Occipital lobe (tissue), 2 donors: ENCODE results near the gene SMAGP. TPM values are rescaled to one million over a fixed set of nuclear protein-coding genes. Genes with fewer than 3 reads are reported as not detected.
A peak's percentile ranks its signal among the peaks of the same experiment; 100 is the strongest.
"Not testable (repeated sequence)": the region's sequence is repeated elsewhere in the genome, so short reads cannot be mapped to it uniquely, and the experiment has no call there.

ENCODE experiments used
- DNase-seq: peaks from one replicate; lab custom pipeline; 2025; lab: John Stamatoyannopoulos, UW
- total RNA-seq: library from RNA; depleted of rRNA; stranded (reverse); fragments of >200 nt; gene quantifications from one replicate; pipeline ENCODE4 v1.2.3, GENCODE V29; 2014

The SMAGP gene
- total RNA-seq, 1 donor from 2014 or later, result 3.1 TPM

GRCh38 chr12:51225771-51226170 lies 44.4 kb downstream of the SMAGP start:
- DNase-seq, result no peak

GRCh38 chr12:51225234-51225633 lies 45.0 kb downstream of the SMAGP start:
- no peak for DNase-seq

GRCh38 chr12:51224625-51225024 lies 45.6 kb downstream of the SMAGP start:
- DNase-seq, result no peak

- DNase-seq, result no peak
Observed at GRCh38 chr12:51222461-51222860, 47.8 kb downstream of the SMAGP start.

GRCh38 chr12:51219857-51220256 lies 50.4 kb downstream of the SMAGP start:
- not testable (repeated sequence) for DNase-seq

GRCh38 chr12:51219322-51219721 lies 50.9 kb downstream of the SMAGP start:
- no peak for DNase-seq

- DNase-seq, result no peak
Observed at GRCh38 chr12:51218607-51219161, 51.5 kb downstream of the SMAGP start.

- peak; percentile 63 for DNase-seq
Observed at GRCh38 chr12:51217968-51218606, 52.1 kb downstream of the SMAGP start, which contains the start of gene POU6F1. TSS of gene POU6F1 (minus strand) at chr12:51218062. CDS start at chr12:51206836, 11,226 bp downstream.

- DNase-seq, result peak; percentile 50
Observed at GRCh38 chr12:51217133-51217967, 52.9 kb downstream of the SMAGP start.

GRCh38 chr12:51216642-51217041 lies 53.6 kb downstream of the SMAGP start:
- DNase-seq, result no peak

- DNase-seq, result no peak
Observed at GRCh38 chr12:51214895-51215294, 55.3 kb downstream of the SMAGP start.

GRCh38 chr12:51210690-51211395 lies 59.4 kb downstream of the SMAGP start:
- DNase-seq, result no peak

GRCh38 chr12:51209259-51209658 lies 61.0 kb downstream of the SMAGP start:
- no peak for DNase-seq

- no peak for DNase-seq
Observed at GRCh38 chr12:51208016-51208660, 62.1 kb downstream of the SMAGP start.

GRCh38 chr12:51205350-51205749 lies 64.9 kb downstream of the SMAGP start:
- no peak for DNase-seq

GRCh38 chr12:51202718-51203117 lies 67.5 kb downstream of the SMAGP start:
- no peak for DNase-seq

GRCh38 chr12:51200806-51201205 lies 69.4 kb downstream of the SMAGP start:
- DNase-seq, result no peak

GRCh38 chr12:51200156-51200555 lies 70.1 kb downstream of the SMAGP start:
- DNase-seq, result no peak

GRCh38 chr12:51199366-51199945 lies 70.8 kb downstream of the SMAGP start:
- DNase-seq, result no peak

- no peak for DNase-seq
Observed at GRCh38 chr12:51198568-51199365, 71.4 kb downstream of the SMAGP start.
